Measurements from ENCODE around the gene WDR7.

The WDR7 gene

DNA sequence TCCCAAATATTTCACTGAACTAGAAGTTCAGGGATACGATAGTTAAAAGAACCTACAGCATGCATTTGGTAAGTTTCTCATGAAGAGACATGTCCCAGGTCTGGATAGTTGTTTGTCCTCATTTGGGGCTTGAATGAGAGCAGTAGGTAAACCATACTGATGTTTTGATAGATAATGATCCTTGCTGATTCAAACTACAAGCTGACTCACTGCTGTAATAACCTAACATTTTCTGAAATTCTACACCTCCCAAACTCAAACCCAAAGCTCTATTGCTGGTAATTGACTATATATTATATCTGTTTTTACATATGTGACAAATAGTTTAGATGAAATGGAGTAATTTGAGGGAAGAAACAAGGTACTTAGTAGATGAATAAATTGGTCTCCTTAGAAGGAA, 341.6 kb downstream of the WDR7 start:
- DNase-seq (ENCODE audit: low spot score): no peak

DNA sequence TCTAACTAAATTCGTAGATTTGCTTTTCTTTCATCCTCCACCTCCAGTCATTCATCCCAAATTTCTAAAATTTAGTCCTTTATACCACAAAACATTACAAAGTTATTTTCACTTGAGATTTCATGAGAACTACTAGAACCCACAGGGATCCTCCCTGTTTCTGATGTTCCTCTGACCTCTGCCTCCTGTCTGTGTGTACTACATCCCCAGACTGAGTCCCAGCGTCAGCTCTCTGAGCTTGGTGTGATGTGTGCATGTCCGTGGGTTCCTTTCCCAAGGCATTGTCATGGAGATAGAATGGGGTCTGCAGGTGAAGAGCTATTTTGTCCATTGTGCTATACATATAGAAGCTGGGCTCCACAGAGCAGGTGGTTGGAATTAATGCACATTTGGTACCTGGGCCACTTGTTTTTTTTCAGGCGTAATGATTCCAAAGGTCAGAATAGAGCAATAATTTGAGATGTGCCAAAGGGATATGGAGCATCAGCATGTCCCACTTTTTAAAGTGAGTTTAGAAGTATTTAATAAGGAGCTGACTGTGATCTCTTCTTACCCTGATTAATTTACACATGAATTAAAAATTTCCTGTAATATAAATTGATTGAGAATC, 344.5 kb downstream of the WDR7 start:
- no peak for DNase-seq (ENCODE audit: low spot score)

DNA sequence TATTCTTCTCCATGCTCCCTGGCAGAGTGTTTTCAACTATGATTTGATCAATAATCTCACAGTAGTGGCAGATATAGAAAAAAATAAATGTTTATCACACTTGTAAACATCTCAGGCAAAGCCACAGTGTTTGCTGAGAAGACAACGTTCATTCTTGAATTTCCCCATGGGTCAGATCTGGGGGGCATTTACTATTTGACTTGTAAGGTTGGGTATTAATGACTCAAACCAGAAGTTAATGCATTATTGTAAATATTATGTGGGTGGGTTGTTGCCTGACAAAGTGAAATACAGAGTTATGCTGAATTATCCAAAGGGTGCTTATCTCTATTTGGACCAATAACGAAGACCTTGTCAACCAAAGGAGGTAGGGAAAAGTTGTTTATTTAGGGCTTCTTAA, 346.0 kb downstream of the WDR7 start:
- no peak for DNase-seq (ENCODE audit: low spot score)

DNA sequence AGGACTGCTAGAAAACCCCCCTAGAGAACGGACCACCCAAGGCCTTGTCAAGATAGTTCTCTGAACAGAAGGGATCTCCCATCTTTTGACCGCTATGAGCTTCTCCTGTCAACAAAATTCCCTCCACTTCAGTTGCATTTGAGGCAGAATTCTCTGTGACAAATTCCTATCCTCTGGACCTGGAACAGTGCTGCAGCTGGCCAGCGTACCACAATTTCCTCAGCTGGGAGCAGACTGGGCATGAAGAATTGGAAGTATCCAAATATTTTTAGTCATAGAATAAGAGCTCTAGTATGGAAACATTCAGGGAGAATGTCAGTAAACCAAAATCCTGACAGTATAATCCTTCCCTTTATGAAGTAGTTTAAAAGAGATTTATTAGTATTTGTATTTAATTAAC, 348.7 kb downstream of the WDR7 start:
- no peak for DNase-seq (ENCODE audit: low spot score)

DNA sequence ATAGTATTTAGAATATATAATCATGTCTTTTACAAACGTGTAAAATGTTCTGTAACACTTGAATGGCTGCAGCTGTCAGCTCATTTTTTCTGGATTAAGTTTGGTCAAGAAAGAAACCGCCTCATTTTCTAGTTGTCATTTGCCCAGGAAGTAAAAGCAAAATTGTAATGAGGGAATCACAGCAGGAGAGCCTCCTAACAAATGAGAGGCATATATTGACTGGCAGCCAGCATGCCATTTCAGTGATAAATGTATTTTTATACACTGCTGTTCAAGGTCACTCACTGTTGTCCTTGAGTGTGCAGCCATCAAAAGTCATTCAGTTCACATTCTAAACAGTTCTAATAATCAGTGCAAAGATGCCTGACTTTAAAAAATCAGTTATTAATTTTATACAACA, 351.5 kb downstream of the WDR7 start:
- DNase-seq (ENCODE audit: low spot score): no peak

DNA sequence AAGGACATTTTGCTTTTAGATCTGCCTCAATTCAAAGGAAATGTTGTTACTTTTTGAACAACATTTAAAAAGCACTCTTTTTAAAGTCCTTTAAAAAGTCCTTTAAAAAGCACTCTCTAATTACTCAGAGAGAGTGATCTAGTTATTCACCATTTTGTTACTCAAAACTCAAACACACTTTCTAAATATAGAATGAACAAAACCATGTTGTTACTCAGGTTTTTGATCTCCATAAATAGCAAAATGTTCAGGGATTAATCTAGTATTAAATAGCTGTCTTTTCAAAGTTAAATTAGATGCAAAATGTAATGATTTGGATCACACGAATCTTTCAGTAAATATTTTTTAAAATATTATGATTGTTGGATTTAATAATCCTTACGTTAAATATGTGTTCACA, 352.2 kb downstream of the WDR7 start:
- DNase-seq (ENCODE audit: low spot score): no peak

DNA sequence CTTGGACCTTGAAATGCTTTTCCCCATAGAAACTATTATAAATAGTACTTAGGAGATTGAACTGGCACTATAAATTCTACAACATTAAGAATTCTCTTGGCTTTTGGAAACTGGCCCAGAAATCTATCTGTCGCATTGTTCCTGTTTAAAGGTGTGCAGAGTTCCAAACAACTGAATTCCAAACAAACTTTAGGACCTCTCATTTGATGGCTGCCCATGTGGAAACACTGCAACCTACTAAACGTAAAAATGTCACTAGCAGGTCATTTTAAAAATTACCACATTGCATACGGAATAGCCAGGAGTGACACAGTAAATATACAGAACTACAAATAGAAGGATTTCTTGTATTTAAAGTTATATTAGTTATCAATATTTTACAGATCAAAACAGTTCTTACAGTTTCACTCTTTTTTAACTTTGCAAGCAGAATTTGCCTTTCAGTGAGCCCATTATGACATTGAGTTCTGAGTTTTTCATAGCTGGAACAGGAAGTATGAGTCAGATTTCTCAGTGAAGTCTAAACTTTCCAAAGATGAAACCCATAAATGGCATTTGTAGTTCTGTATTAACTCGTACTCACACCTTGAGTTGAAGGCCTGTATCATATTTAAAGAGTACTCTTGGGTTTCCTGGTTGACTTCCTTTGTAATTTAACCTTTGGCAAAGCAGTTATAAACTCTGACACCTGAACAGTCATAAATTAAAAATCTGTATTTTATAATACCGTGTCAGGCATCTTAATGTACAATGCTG, 353.4 kb downstream of the WDR7 start:
- no peak for DNase-seq (ENCODE audit: low spot score)

DNA sequence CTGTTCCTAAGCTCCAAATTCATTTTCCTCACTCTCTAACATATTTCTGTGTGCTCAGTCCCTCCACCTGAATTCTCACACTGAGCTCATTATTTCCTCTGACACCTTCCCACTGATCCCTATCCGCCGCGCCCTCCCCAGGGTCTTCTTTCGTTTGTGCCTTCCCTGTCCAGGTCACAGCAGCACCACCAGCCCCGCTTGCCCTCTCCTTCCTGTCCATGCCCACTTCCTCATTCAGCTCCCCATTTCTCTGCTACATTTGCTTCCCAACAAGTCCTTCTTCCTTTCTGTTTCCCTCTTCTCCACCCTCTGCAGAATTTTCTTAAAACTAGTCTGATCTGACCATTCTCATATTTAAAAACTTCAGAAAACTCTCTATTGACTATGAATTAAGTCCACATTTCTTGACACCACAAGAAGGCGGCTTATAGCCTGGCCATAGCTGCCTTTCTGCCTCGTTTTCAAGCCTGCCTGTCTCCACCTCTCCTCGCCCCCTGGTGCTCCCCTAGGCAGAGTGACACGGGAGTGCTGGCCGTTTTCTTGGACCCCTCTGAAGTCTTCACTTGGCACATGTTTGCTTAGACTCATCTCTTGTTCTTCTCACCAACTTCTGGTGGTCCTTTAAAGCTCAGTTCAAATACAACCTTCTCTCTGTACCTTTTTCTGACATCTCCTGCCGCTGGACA, 357.0 kb downstream of the WDR7 start:
- no peak for DNase-seq (ENCODE audit: low spot score)

DNA sequence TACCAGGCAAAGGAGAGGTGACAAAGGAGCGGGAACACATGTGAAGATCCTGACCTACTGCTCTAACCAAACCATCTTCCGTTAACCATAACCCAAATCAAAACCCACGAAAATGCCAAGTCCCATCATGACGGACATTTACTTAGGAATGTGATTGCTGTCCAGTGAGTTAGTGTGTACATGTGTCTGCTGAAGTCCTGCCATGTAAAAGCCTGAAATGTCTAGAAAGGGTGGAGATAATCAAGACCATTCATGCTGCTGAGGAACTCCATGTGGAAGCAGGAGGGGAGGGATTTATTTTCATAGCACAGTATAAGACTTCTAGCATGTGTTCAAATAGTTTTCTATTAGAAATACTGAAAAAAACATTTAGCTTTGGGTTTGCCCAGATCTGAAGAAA, 358.7 kb downstream of the WDR7 start:
- no peak for DNase-seq (ENCODE audit: low spot score)

DNA sequence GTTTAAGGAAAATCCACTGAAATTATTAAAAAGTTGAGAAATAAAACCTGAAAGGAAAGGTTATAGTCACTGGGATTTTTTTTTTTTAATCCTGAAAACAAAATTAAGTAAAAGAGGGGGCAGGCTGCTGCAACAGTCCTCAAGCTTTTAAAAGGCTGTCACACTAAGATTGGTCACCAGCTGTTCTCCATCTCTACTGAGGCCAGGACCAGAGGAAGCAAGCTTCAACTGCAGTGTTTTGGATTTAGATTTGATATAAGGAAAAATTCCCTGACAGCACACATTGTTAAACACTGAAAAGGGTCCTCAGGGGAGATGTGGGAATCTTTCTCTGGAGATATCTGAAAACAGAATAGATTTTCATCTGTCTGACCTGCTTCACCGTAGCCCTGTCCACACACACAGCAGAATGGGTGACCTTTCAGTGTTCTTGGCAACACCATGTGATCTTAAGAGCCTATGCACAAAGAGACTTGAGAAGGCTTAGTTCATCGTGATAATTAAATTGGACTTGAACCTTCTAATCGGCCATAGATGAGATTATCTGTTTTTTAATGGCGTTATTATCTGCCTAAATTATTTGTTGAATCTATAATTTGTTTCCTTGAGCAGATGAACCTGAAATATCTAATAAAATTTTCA, 363.7 kb downstream of the WDR7 start:
- no peak for DNase-seq (ENCODE audit: low spot score)

DNA sequence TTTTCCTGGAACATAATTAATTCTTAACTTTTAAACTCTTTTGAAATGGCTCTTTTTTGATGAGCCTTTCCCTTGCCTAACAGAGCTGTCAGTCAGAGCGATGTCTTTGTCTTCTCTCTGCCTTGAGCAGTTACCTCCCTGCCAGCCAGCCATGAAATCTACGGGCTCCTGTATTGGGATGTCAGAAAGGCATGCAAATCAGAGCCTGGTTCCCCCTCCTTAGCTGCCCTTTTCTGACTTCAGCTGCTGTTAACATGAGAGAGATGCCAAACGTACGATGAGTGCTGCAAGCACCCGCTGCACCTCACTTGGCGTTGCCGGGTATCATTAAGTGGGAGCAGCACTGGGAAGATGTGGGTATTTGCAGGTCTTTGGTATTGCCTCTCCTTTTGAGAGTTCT, 364.3 kb downstream of the WDR7 start:
- DNase-seq (ENCODE audit: low spot score): no peak

DNA sequence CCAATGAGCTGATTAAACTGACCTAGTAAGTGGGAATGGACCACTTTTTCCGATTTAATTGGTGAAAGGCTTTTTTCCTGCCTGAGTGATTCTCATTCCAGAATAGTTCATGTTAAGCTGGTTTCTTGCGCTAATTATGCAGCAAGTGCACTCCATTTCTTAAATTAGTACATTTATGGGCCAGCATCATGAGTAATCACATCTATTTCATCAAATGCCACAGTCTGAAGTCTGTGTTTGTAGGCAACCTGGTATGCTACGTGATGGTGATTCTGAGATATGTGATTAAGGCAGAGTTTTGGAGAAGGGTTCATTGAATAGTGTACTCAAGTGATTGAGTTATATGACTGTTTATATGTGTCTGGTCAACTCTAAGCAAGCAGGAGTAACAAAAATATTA, 367.7 kb downstream of the WDR7 start:
- DNase-seq (ENCODE audit: low spot score): no peak

DNA sequence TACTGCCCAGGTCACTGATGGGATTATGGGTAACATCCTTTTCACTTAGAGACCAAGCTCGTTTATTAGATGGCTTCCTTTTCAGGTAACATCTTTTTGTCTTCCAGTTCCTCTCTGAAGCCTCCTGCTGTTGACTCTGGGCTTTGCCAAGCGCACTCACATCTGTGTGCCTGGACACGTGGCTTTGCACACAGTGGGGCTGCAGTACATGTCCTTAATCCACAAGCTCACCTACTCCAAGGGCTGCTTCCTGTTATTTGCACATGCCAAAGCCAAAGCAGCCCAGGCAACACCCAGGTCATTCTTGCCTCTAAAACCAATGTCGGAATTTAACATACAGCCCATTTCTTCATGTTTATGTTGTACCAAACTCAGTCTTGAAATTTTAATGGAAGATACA, 371.6 kb downstream of the WDR7 start:
- DNase-seq (ENCODE audit: low spot score): no peak

DNA sequence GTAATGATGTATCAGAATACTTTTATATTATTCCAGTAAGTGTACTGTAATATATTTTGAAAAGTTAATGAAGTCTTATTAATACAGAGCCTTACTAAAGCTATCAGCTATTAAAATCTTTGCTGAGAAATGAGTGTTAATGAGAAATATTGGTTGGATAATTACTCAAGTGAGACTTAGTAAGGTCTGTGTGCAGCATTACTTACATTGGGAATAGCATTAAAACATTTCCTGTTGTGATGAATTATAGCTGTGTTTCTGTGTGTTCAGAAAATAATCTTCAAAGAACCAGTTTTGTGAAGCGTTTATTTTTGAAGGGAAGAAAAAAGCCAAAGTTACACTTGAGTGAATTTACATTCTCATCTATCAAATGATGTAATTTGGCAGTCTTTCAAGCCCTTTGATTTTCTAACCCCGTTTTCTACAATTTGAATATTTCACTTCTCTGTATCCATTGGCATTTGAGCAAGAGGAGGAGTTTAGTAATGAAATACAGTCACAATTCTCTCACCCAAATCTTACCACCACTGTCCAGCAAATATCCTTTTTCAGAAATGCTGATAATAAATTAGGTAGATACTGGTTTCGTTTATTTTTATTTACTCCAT, 372.2 kb downstream of the WDR7 start:
- no peak for DNase-seq (ENCODE audit: low spot score)

DNA sequence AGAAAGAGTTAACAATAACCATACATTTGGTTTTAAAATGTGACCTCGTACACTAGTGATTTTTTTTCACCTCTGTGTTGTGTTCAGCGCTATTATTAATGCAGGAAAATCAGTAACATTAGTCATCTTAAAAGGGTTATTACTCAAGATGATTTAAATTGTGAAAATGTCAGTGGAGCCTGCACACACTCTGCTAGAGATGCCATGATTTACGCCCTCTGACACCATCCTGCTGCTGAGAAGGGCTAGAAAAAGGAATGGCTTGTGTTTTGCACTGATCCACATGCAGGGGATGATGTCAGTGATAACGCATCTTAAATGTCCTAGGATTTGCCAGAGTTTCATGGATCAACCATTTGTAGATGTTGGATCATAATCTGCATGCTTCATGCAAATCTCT, 374.4 kb downstream of the WDR7 start:
- DNase-seq (ENCODE audit: low spot score): no peak

DNA sequence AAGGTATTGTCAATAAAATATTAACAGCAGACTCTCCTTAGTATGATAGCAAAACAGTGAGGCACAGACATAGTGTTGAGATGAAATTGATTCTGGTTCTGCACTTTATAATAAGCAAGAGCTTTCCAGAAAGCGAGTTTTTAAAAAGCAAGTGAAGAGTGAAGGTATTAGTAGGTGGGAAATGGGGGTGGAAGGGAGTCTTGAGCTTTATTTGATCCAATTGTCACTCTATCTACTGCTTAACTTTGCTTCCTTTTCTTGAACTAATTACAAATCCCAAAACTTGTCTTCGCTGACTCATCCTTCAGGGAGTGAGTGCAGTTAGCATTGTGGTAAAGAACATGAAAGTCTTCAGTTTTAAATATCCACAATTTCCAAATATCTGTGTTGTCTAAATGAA, 375.2 kb downstream of the WDR7 start:
- DNase-seq (ENCODE audit: low spot score): no peak

DNA sequence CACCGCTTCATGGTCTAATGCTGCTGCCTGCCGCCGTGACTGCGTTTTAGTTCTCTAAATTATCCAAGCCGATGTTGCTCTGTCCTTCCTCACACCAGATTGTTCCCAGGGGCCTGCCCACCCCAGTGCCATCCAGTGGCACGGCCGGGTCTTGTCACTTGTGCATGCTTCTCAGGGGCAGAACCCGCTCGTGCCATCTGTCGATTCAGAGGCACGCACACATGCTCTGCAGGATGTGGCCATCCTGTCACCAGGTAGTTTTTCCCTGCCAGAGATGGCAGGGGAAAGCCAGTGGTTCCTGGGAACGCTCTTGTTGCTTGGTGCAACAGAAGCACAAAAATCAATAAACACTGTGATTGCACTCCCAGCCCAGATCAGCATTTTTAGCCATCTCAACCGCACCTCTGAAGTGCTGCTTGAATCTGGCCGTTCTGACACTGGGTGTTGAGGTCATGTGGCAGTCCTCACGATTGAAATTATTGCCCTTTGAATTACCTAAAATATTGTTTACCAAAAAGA, 376.1 kb downstream of the WDR7 start:
- DNase-seq (ENCODE audit: low spot score): no peak

DNA sequence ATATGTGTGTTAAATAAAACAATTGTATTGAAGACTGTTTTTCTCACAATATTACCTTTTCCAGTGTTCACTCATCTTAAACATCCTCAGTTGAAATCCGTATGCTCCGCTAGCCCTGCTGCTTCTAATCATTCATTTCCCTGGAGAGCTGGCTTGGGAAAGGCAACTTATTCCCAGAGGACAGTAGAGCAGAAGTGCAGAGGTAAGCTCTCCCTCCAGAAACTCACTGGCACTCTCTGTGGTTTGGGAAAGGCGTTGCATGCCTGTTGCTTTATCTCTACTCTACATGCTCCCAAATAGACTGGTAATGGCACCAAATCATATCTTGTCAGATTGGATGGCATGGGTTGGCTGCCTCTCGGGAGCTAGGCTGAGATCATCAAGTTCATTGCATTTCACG, 378.6 kb downstream of the WDR7 start:
- DNase-seq (ENCODE audit: low spot score): no peak

DNA sequence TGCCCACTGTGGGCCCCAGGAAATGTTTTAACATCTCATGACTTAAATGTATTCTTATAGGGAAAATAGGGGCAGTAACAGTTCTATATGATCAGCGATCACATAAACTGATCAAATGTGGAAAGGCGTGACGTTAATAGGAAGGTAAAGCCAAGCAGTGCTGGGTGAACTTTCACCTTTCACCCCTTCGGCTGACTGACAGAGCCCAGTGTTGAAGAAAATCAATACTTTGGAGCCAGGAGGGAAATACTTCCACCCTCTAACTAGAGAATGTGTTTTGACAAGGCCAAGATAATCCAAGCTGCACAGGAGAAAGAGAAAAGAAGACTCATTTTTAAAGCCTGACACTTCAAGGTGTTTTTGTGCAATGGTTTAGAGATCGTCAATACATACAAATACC, 379.3 kb downstream of the WDR7 start:
- no peak for DNase-seq (ENCODE audit: low spot score)

DNA sequence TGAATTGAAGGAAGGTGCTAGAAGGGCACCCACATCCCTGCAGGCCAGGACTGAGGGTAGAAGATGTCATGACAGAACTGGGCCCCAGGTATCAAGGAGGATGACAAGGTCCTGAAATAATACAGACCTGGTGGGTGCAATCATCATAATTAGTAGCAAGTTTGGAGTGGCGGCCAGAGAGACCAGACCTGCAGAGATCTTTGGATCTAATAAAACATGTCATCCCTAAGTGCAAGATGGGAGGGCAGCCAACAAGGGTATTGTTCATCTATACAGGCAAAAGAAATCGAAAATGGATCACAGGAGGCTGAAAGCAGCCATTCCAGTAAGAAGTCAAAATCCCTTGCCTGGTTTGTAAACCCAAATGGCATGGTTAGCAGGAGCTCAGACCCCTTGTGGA, 384.4 kb downstream of the WDR7 start:
- no peak for DNase-seq (ENCODE audit: low spot score)

DNA sequence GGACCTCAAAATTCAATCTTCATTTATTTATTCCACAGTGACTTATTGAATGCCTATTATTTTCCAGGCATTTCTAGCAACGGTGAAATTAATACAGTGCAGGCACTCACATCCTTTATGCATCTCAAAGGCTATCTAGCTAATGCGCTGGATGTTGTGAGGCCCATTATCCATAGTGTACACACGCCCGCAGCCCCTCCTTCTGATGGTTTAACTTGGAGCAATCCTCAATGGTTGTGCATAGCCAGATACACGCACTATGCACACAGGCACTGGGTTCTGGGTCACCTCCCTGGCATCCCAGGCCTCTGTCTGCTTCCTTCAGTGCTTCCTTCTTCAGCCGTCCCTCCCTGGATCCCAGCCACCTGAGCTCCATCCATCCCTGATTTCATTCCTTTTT, 387.2 kb downstream of the WDR7 start:
- DNase-seq (ENCODE audit: low spot score): no peak

DNA sequence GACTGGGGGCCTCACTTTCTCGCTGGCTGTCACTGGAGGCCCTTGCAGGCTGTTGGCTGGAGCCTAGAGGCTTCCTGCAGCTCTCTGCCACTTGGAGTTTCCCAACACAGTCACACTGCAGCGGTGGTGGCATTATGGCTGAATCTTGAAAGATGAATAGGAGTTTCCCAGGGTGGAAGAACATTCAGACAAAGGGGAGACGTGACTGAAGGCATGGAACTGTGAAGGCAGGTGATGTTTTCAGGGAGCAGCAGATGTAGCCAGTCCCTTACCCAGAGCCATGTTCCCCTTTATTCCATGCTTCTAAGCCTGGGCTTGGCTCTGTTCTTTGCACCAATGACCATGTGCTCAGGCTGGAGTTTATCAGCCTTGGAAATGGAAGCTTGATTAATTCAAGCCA, 389.0 kb downstream of the WDR7 start:
- no peak for DNase-seq (ENCODE audit: low spot score)
